Transverse colon (tissue), 4 donors: ENCODE data around the gene ZDHHC6. TPM values are rescaled to one million over a fixed set of nuclear protein-coding genes. Genes with fewer than 3 reads are reported as not detected.
A peak's percentile ranks its signal among the peaks of the same experiment; 100 is the strongest.

Experiments used
- DNase-seq: peaks from one replicate; pipeline ENCODE4 v3.0.0-alpha.2; 2019
- H3K27ac ChIP-seq, 4 donors: fragments of 200-600 bp; sonication (generic); 2 replicates each; pipeline ENCODE4 v1.5.1; 2016 to 2018; ENCODE audit warnings: inconsistent platforms in 4 of 4
- H3K27me3 ChIP-seq: fragments of 200-600 bp; sonication (generic); 2 replicates; pipeline ENCODE4 v1.5.1; 2017; ENCODE audit warnings: inconsistent platforms
- H3K36me3 ChIP-seq, 4 donors: fragments of 200-600 bp; sonication (generic); 2 replicates each; pipeline ENCODE4 v1.5.1; 2017 to 2019; ENCODE audit warnings: inconsistent platforms in 4 of 4
- H3K4me1 ChIP-seq, 4 donors: fragments of 200-600 bp; sonication (generic); 2 replicates each; pipeline ENCODE4 v1.5.1; 2017 to 2020; ENCODE audit warnings: inconsistent platforms in 4 of 4
- H3K4me3 ChIP-seq, 4 donors: fragments of 200-600 bp; sonication (generic); 1 replicate in 1 of 4; 2 replicates in 3 of 4; pipeline versions ENCODE4 v1.5.1 to v1.6.1; 2017 to 2019; ENCODE audit warnings: inconsistent platforms in 4 of 4
- H3K9me3 ChIP-seq, 2 donors: fragments of 200-600 bp; sonication (generic); 2 replicates each; pipeline ENCODE4 v1.5.1; 2017 to 2019; ENCODE audit warnings: inconsistent platforms in 2 of 2
- EP300 ChIP-seq: sonication (generic); formaldehyde crosslinking; IDR thresholded peaks from one replicate; pipeline ENCODE4 v1.6.1; 2017; ENCODE audit warnings: antibody characterized with exemption, low read depth
- POLR2A ChIP-seq: fragments of 450-650 bp; IDR thresholded peaks from one replicate; pipeline ENCODE4 v1.6.1; 2016; ENCODE audit warnings: antibody characterized with exemption, mild to moderate bottlenecking, moderate library complexity
- POLR2AphosphoS5 ChIP-seq, 3 donors: sonication (generic); formaldehyde crosslinking; IDR thresholded peaks; one replicate each; pipeline ENCODE4 v1.6.1; 2016; ENCODE audit warnings: antibody characterized with exemption in 3 of 3
- WGBS, 2 donors: methylation state at CpG; one replicate each; pipeline ENCODE4 v1.1.5; 2018; ENCODE audit warnings: low coverage in 1 of 2; 5-methylcytosine and 5-hydroxymethylcytosine counted together
- in situ Hi-C, 4 donors: fragments of 200-750 bp; cut with MboI; loops; one replicate each; pipeline versions ENCODE4 v1.15.0 to v1.15.1; 2017; ENCODE audit warnings: low sequenced_read_pairs in 3 of 4, low pct_ligation_motif_present in 1 of 4, low pct_unique_long_range_greater_than_20kb in 1 of 4
- intact Hi-C: fragments of 100-400 bp; cut with DNase I; formaldehyde crosslinking; loops from one replicate; pipeline ENCODE4 v1.15.1; 2023; ENCODE audit warnings: low total_unique reads
- total RNA-seq, 4 donors: library from RNA; depleted of rRNA; stranded (reverse); fragments of >200 nt; gene quantifications; one replicate each; pipeline ENCODE4 v1.1.0, GENCODE V29; 2016
- TF ChIP-seq, protein P1 (sequence below), 5 experiments: fragments of 200-600 bp in 3 of 5; fragments of 450-650 bp in 2 of 5; sonication (generic) in 3 of 5; IDR thresholded peaks; 1 replicate in 2 of 5; 2 replicates in 3 of 5; pipeline ENCODE4 v1.5.1; 2016 to 2017; ENCODE audit warnings: antibody characterized with exemption in 5 of 5, inconsistent platforms in 3 of 5, mild to moderate bottlenecking in 2 of 5, moderate library complexity in 1 of 5

Gene ZDHHC6
- total RNA-seq, 4 donors from 2014 or later: 13.1 to 46.4 (median 24.6) TPM

DNA sequence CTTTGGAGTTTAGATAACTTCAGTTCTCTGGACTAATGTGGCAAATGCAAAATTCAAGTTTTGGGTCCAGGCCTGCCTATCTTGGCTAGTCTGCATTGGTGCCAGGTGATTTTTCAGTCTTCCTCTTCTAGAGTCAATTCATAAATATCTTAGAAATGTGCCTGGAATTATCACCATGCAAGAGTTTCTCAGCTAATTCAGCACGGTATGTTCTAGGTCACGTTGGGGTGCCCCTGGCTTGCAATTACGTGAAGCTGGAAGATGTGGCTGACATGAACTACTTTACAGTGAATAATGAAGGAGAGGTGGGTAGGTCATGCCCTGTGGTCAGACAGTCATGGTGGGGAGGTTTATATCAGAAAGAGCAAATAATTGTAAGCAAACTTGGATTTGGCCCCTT, 25.0 kb downstream of the ZDHHC6 start:
- Histone ChIP-seq H3K9me3 (no peaks in the 10 kb centered on the region), H3K4me3 (no peak overlapping the region), H3K4me1 (no peaks in the 10 kb centered on the region), H3K27me3 (no peaks in the 10 kb centered on the region), H3K27ac (no peak overlapping the region), H3K36me3 (peaks cover 0 to 42% (median 11%) of the 10 kb centered on the region in 4 donors)
- in situ Hi-C loops: no loop called here
- no peak for TF ChIP-seq POLR2A
- TF ChIP-seq, protein P1, sequence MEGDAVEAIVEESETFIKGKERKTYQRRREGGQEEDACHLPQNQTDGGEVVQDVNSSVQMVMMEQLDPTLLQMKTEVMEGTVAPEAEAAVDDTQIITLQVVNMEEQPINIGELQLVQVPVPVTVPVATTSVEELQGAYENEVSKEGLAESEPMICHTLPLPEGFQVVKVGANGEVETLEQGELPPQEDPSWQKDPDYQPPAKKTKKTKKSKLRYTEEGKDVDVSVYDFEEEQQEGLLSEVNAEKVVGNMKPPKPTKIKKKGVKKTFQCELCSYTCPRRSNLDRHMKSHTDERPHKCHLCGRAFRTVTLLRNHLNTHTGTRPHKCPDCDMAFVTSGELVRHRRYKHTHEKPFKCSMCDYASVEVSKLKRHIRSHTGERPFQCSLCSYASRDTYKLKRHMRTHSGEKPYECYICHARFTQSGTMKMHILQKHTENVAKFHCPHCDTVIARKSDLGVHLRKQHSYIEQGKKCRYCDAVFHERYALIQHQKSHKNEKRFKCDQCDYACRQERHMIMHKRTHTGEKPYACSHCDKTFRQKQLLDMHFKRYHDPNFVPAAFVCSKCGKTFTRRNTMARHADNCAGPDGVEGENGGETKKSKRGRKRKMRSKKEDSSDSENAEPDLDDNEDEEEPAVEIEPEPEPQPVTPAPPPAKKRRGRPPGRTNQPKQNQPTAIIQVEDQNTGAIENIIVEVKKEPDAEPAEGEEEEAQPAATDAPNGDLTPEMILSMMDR (IDR thresholded peaks at IDR 0.05): no peak
- TF ChIP-seq EP300: no peak
- no peak for TF ChIP-seq POLR2AphosphoS5 (IDR thresholded peaks at IDR 0.05)
- 97% methylated on average over 3 of the region's 3 CpGs; no CpG with 5 or more reads in 1 of the 2 donors for WGBS, 2 donors
- intact Hi-C loops: no loop called here
- DNase-seq: no peak

GRCh38 chr10:112412696-112413095, 34.0 kb downstream of the ZDHHC6 start:
- Histone ChIP-seq H3K4me1 (peaks cover 0 to 13% (median 6%) of the 10 kb centered on the region in 4 donors), H3K36me3 (peaks cover 0 to 34% (median 15%) of the 10 kb centered on the region in 4 donors), H3K27ac (no peak overlapping the region), H3K4me3 (no peak overlapping the region), H3K9me3 (no peaks in the 10 kb centered on the region), H3K27me3 (no peaks in the 10 kb centered on the region)
- in situ Hi-C loops (no loop called here), intact Hi-C loops (no loop called here)
- TF ChIP-seq POLR2A: no peak
- TF ChIP-seq, protein P1 (IDR thresholded peaks at IDR 0.05): no peak
- no peak for TF ChIP-seq EP300
- TF ChIP-seq POLR2AphosphoS5 (IDR thresholded peaks at IDR 0.05): no peak
- no peak for DNase-seq
- WGBS, 2 donors: 95 to 96% methylated on average over 2 of the region's 2 CpGs

DNA sequence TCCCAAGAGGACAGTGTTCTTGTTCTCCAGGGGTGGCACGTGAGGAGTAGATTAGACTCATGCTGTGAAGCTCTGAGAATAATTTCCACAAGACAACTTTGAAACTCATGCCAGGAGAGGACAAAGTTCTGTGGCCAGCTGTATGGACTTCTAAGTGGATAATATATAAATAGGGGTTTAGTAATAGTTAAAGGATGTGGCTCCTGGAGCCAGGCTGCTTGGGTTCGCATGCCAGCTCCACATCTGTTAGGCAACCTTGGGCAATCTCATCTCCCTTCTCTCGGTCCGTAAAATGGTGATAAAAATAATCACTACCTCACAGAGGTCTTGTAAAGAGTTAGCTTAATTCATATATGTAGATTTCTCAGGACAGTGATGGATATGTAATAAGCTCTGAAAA, 37.0 kb downstream of the ZDHHC6 start:
- 76 to 87% methylated on average over 3 to 4 of the region's 4 CpGs for WGBS, 2 donors
- intact Hi-C loops: no loop called here
- in situ Hi-C loops: no loop called here

GRCh38 chr10:112409299-112409698, 37.4 kb downstream of the ZDHHC6 start:
- DNase-seq: no peak
- Histone ChIP-seq H3K4me1 (peaks cover 7 to 30% (median 9%) of the 10 kb centered on the region in 4 donors), H3K4me3 (no peak overlapping the region), H3K27me3 (no peaks in the 10 kb centered on the region), H3K9me3 (no peaks in the 10 kb centered on the region), H3K36me3 (peaks cover 0 to 23% (median 8%) of the 10 kb centered on the region in 4 donors), H3K27ac (peak overlapping the region in 2 of 4 donors; percentile 23 to 75)
- intact Hi-C loops: no loop called here
- 53 to 83% methylated on average over 2 of the region's 2 CpGs for WGBS, 2 donors
- TF ChIP-seq EP300: no peak
- no peak for TF ChIP-seq POLR2AphosphoS5 (IDR thresholded peaks at IDR 0.05)
- no peak for TF ChIP-seq POLR2A
- TF ChIP-seq, protein P1 (IDR thresholded peaks at IDR 0.05): no peak
- in situ Hi-C loops: no loop called here

More for the DNA sequence above, 37.0 kb downstream of the ZDHHC6 start:
- Histone ChIP-seq H3K4me3 (no peak overlapping the region), H3K27me3 (no peaks in the 10 kb centered on the region), H3K4me1 (peaks cover 4 to 25% (median 7%) of the 10 kb centered on the region in 4 donors), H3K27ac (peak overlapping the region in 1 of 4 donors; percentile 23), H3K36me3 (peaks cover 0 to 27% (median 10%) of the 10 kb centered on the region in 4 donors), H3K9me3 (no peaks in the 10 kb centered on the region)
- no peak for DNase-seq
- TF ChIP-seq POLR2A: no peak
- TF ChIP-seq, protein P1 (IDR thresholded peaks at IDR 0.05): no peak
- TF ChIP-seq EP300: no peak
- TF ChIP-seq POLR2AphosphoS5 (IDR thresholded peaks at IDR 0.05): no peak
